Breast epithelium (tissue), 4 donors: ENCODE results near the gene LMNTD1. TPM values are rescaled to one million over a fixed set of nuclear protein-coding genes. Genes with fewer than 3 reads are reported as not detected.

ENCODE experiments used
- DNase-seq, 2 donors: peaks; one replicate each; pipeline ENCODE4 v3.0.0-alpha.2; 2019; ENCODE audit warnings: low spot score in 2 of 2
- H3K27ac ChIP-seq, 2 donors: fragments of 200-600 bp; sonication (generic) in 1 of 2; one replicate each; pipeline ENCODE4 v1.5.1; 2016 to 2019; ENCODE audit warnings: mild to moderate bottlenecking in 1 of 2
- H3K27me3 ChIP-seq, 2 donors: fragments of 200-600 bp; sonication (generic) in 1 of 2; one replicate each; pipeline versions ENCODE4 v1.5.1 to v1.6.0; 2017 to 2019; ENCODE audit warnings: control low read depth in 1 of 2, mild to moderate bottlenecking in 1 of 2
- H3K36me3 ChIP-seq: fragments of 200-600 bp; one replicate; pipeline ENCODE4 v1.5.1; 2019
- H3K4me1 ChIP-seq, 2 donors: fragments of 200-600 bp; sonication (generic); one replicate each; pipeline ENCODE4 v1.5.1; 2016 to 2019; ENCODE audit warnings: control low read depth in 1 of 2
- H3K4me3 ChIP-seq, 3 donors: fragments of 200-600 bp; sonication (generic); 1 replicate in 2 of 3; 2 replicates in 1 of 3; pipeline ENCODE4 v1.5.1; 2016 to 2019; ENCODE audit warnings: mild to moderate bottlenecking in 3 of 3, moderate library complexity in 2 of 3
- H3K9me3 ChIP-seq, 2 donors: fragments of 200-600 bp; sonication (generic) in 1 of 2; one replicate each; pipeline ENCODE4 v1.5.1; 2016 to 2019; ENCODE audit warnings: control low read depth in 1 of 2
- POLR2A ChIP-seq: fragments of 450-650 bp; IDR thresholded peaks from one replicate; pipeline ENCODE4 v1.6.1; 2016; ENCODE audit warnings: antibody characterized with exemption, mild to moderate bottlenecking, moderate library complexity
- POLR2AphosphoS5 ChIP-seq, 3 donors: sonication (generic); formaldehyde crosslinking; IDR thresholded peaks; one replicate each; pipeline ENCODE4 v1.6.1; 2017; ENCODE audit warnings: antibody characterized with exemption in 3 of 3
- intact Hi-C: fragments of 100-400 bp; cut with DNase I; formaldehyde crosslinking; loops from one replicate; pipeline ENCODE4 v1.15.1; 2023; ENCODE audit warnings: low total_unique reads
- total RNA-seq, 3 donors: library from RNA; depleted of rRNA; stranded (reverse); fragments of >200 nt; gene quantifications; one replicate each; pipeline ENCODE4 v1.1.0, GENCODE V29; 2016
- TF ChIP-seq, protein P1 (sequence below), 3 donors: fragments of 450-650 bp; IDR thresholded peaks; one replicate each; pipeline ENCODE4 v1.5.1; 2016 to 2017; ENCODE audit warnings: antibody characterized with exemption in 3 of 3, mild to moderate bottlenecking in 3 of 3, moderate library complexity in 3 of 3

Gene LMNTD1
- total RNA-seq, 3 donors from 2014 or later = not detected

GRCh38 chr12:25570418-25570817, 17.3 kb upstream of the LMNTD1 start:
- no peaks in the 10 kb centered on the region for H3K36me3 ChIP-seq
- peaks cover 0 to 4% of the 10 kb centered on the region in 2 donors for H3K9me3 ChIP-seq
- no peak for DNase-seq
- no peaks in the 10 kb centered on the region for H3K4me1 ChIP-seq
- no peak overlapping the region for H3K4me3 ChIP-seq
- TF ChIP-seq POLR2A (no peak), POLR2AphosphoS5 (IDR thresholded peaks at IDR 0.05) (no peak)
- TF ChIP-seq, protein P1, sequence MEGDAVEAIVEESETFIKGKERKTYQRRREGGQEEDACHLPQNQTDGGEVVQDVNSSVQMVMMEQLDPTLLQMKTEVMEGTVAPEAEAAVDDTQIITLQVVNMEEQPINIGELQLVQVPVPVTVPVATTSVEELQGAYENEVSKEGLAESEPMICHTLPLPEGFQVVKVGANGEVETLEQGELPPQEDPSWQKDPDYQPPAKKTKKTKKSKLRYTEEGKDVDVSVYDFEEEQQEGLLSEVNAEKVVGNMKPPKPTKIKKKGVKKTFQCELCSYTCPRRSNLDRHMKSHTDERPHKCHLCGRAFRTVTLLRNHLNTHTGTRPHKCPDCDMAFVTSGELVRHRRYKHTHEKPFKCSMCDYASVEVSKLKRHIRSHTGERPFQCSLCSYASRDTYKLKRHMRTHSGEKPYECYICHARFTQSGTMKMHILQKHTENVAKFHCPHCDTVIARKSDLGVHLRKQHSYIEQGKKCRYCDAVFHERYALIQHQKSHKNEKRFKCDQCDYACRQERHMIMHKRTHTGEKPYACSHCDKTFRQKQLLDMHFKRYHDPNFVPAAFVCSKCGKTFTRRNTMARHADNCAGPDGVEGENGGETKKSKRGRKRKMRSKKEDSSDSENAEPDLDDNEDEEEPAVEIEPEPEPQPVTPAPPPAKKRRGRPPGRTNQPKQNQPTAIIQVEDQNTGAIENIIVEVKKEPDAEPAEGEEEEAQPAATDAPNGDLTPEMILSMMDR (IDR thresholded peaks at IDR 0.05) = no peak
- H3K27me3 ChIP-seq = no peaks in the 10 kb centered on the region
- intact Hi-C loops = no loop called here
- H3K27ac ChIP-seq = no peak overlapping the region

- TF ChIP-seq, protein P1 (IDR thresholded peaks at IDR 0.05) = no peak
- TF ChIP-seq POLR2AphosphoS5 (IDR thresholded peaks at IDR 0.05) (no peak), POLR2A (no peak)
Observed at GRCh38 chr12:25566202-25566949, 13.3 kb upstream of the LMNTD1 start.

GRCh38 chr12:25558586-25558985, 5.5 kb upstream of the LMNTD1 start:
- H3K9me3 ChIP-seq = peaks cover 0 to under 1% of the 10 kb centered on the region in 2 donors
- no peak overlapping the region for H3K27ac ChIP-seq
- H3K36me3 ChIP-seq = no peaks in the 10 kb centered on the region
- intact Hi-C loops = no loop called here
- TF ChIP-seq, protein P1 (IDR thresholded peaks at IDR 0.05) = no peak
- no peak for TF ChIP-seq POLR2A
- TF ChIP-seq POLR2AphosphoS5 (IDR thresholded peaks at IDR 0.05) = no peak
- no peak for DNase-seq
- no peaks in the 10 kb centered on the region for H3K27me3 ChIP-seq
- no peaks in the 10 kb centered on the region for H3K4me1 ChIP-seq
- no peak overlapping the region for H3K4me3 ChIP-seq

More at GRCh38 chr12:25566202-25566949, 13.3 kb upstream of the LMNTD1 start:
- Histone ChIP-seq H3K4me1 (no peaks in the 10 kb centered on the region), H3K4me3 (no peak overlapping the region), H3K36me3 (no peaks in the 10 kb centered on the region), H3K9me3 (peaks cover 0 to 8% of the 10 kb centered on the region in 2 donors), H3K27me3 (no peaks in the 10 kb centered on the region), H3K27ac (no peak overlapping the region)
- intact Hi-C loops = no loop called here
- no peak for DNase-seq

DNA sequence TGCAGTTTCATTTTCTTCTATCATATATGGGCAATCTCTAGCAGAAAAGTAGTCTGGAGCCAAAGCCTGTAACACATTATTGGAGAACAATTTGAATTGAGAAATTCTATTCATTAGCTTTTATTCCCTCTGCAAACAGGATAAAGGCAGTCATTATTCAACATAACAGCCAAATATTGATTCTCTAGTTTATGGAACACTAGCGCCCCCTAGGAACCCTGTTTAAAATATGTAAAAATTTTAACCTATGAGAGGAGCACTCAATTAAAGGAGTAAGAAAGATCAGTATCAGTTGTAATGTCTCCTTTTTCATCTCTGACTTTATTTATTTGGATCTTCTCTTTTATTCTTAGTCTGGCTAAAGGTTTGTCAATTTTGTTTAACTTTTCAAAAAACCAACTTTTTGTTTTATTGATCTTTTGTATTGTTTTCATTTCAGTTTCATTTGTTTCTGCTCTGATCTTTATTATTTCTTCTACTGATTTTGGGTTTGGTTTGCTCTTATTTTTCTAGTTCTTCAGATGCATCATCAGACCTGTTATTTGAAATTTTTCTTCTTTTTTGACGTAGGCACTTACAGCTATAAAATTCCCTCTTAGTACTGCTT, 4.8 kb upstream of the LMNTD1 start:
- no peak for DNase-seq
- Histone ChIP-seq H3K4me3 (no peak overlapping the region), H3K36me3 (no peaks in the 10 kb centered on the region), H3K27ac (no peak overlapping the region), H3K4me1 (no peaks in the 10 kb centered on the region), H3K9me3 (no peaks in the 10 kb centered on the region), H3K27me3 (no peaks in the 10 kb centered on the region)
- TF ChIP-seq, protein P1 (IDR thresholded peaks at IDR 0.05) = peak in 1 of 3 donors; percentile 29
- TF ChIP-seq POLR2A = no peak
- intact Hi-C loops = no loop called here

GRCh38 chr12:25556153-25556552, 3.1 kb upstream of the LMNTD1 start:
- Histone ChIP-seq H3K4me1 (no peaks in the 10 kb centered on the region), H3K27ac (no peak overlapping the region), H3K4me3 (no peak overlapping the region), H3K36me3 (no peaks in the 10 kb centered on the region), H3K27me3 (no peaks in the 10 kb centered on the region), H3K9me3 (no peaks in the 10 kb centered on the region)
- TF ChIP-seq, protein P1 (IDR thresholded peaks at IDR 0.05) = no peak
- no peak for TF ChIP-seq POLR2A
- TF ChIP-seq POLR2AphosphoS5 (IDR thresholded peaks at IDR 0.05) = no peak
- intact Hi-C loops = no loop called here
- DNase-seq = no peak
